Left ventricle myocardium inferior (tissue), 1 donor: Measurements from ENCODE around the gene CABP7. TPM values are rescaled to one million over a fixed set of nuclear protein-coding genes. Genes with fewer than 3 reads are reported as not detected.

ENCODE experiments used
- DNase-seq: peaks from one replicate; pipeline ENCODE4 v3.0.0-alpha.2; 2020
- H3K27ac ChIP-seq: fragments of 200-600 bp; replicated peaks from 2 replicates; pipeline ENCODE4 v1.8.0; 2021
- H3K27me3 ChIP-seq: fragments of 200-600 bp; 2 replicates; pipeline ENCODE4 v1.8.0; 2021; ENCODE audit warnings: low read depth
- H3K36me3 ChIP-seq: fragments of 200-600 bp; 2 replicates; pipeline ENCODE4 v1.8.0; 2021
- H3K4me1 ChIP-seq: fragments of 200-600 bp; 2 replicates; pipeline ENCODE4 v1.8.0; 2021
- H3K4me3 ChIP-seq: fragments of 200-600 bp; 2 replicates; pipeline ENCODE4 v1.8.0; 2021; ENCODE audit warnings: mild to moderate bottlenecking, moderate library complexity
- H3K9me3 ChIP-seq: fragments of 200-600 bp; replicated peaks from 2 replicates; pipeline ENCODE4 v1.8.0; 2021
- CTCF ChIP-seq: fragments of 200-600 bp; IDR thresholded peaks from 2 replicates; pipeline ENCODE4 v1.8.0; 2021; ENCODE audit warnings: antibody characterized with exemption, mild to moderate bottlenecking, borderline replicate concordance
- intact Hi-C: fragments of 100-400 bp; cut with micrococcal nuclease; formaldehyde crosslinking; loops from one replicate; pipeline ENCODE4 v1.11.0; 2022
- total RNA-seq: library from RNA; stranded (reverse); fragmentation: NEBNext Ultra II Directional; extraction: Animal tissue kit (Norgen Biotek cat#: 25700); gene quantifications from one replicate; pipeline ENCODE4 v1.2.1, GENCODE V29; 2021
- donor health status: DM: no; HTN: yes; CAD: no; lungs with severe emphysema.

Gene CABP7
- total RNA-seq, 1 donor from 2014 or later: not detected

- H3K27ac ChIP-seq: no peak overlapping the region
- DNase-seq: no peak
- H3K9me3 ChIP-seq: no peaks in the 10 kb centered on the region
- H3K4me1 ChIP-seq: peaks cover 8% of the 10 kb centered on the region
- no peak for TF ChIP-seq CTCF
- intact Hi-C loops: no loop called here
- no peaks in the 10 kb centered on the region for H3K27me3 ChIP-seq
- H3K36me3 ChIP-seq: peaks cover 45% of the 10 kb centered on the region
- H3K4me3 ChIP-seq: no peak overlapping the region
Measured at GRCh38 chr22:29734838-29735237, 15.0 kb downstream of the CABP7 start.

GRCh38 chr22:29735416-29735815, 15.6 kb downstream of the CABP7 start:
- no peak overlapping the region for H3K4me3 ChIP-seq
- DNase-seq: no peak
- intact Hi-C loops: no loop called here
- H3K27ac ChIP-seq: no peak overlapping the region
- H3K27me3 ChIP-seq: no peaks in the 10 kb centered on the region
- peaks cover 47% of the 10 kb centered on the region for H3K36me3 ChIP-seq
- H3K4me1 ChIP-seq: peaks cover 8% of the 10 kb centered on the region
- no peaks in the 10 kb centered on the region for H3K9me3 ChIP-seq
- no peak for TF ChIP-seq CTCF

- Histone ChIP-seq H3K27me3 (no peaks in the 10 kb centered on the region), H3K9me3 (no peaks in the 10 kb centered on the region), H3K36me3 (peaks cover 57% of the 10 kb centered on the region), H3K4me3 (no peak overlapping the region), H3K27ac (no peak overlapping the region), H3K4me1 (peaks cover 8% of the 10 kb centered on the region)
- DNase-seq: peak; percentile 22
- intact Hi-C loops: no loop called here
- no peak for TF ChIP-seq CTCF
Measured at GRCh38 chr22:29737251-29738117, 17.7 kb downstream of the CABP7 start.

GRCh38 chr22:29738118-29738815, 18.5 kb downstream of the CABP7 start:
- intact Hi-C loops: no loop called here
- no peak for TF ChIP-seq CTCF
- peaks cover 56% of the 10 kb centered on the region for H3K36me3 ChIP-seq
- H3K4me3 ChIP-seq: no peak overlapping the region
- H3K27me3 ChIP-seq: no peaks in the 10 kb centered on the region
- H3K27ac ChIP-seq: no peak overlapping the region
- peaks cover 8% of the 10 kb centered on the region for H3K4me1 ChIP-seq
- no peaks in the 10 kb centered on the region for H3K9me3 ChIP-seq
- DNase-seq: no peak

GRCh38 chr22:29739346-29739875, 19.6 kb downstream of the CABP7 start:
- no peaks in the 10 kb centered on the region for H3K27me3 ChIP-seq
- no peak for DNase-seq
- no peak overlapping the region for H3K4me3 ChIP-seq
- TF ChIP-seq CTCF: no peak
- H3K27ac ChIP-seq: no peak overlapping the region
- no peaks in the 10 kb centered on the region for H3K9me3 ChIP-seq
- intact Hi-C loops: no loop called here
- no peaks in the 10 kb centered on the region for H3K4me1 ChIP-seq
- peaks cover 45% of the 10 kb centered on the region for H3K36me3 ChIP-seq
